HepG2 (cell line): Measurements from ENCODE around the gene NRL. TPM values are rescaled to one million over a fixed set of nuclear protein-coding genes. Genes with fewer than 3 reads are reported as not detected.

ENCODE experiments used
- FOXA3 ChIP-seq: IDR thresholded peaks from 2 replicates; pipeline ENCODE4 v1.6.1; 2016; ENCODE audit warnings: missing genetic modification reagents, missing compliant biosample characterization
- ISX ChIP-seq: sonication (generic); formaldehyde crosslinking; conservative IDR thresholded peaks from 2 replicates; pipeline ENCODE4 v1.5.0; 2020; ENCODE audit warnings: missing genetic modification reagents
- KDM6A ChIP-seq: IDR thresholded peaks from 2 replicates; pipeline ENCODE4 v1.6.1; 2016; ENCODE audit warnings: low read depth
- NCOA2 ChIP-seq: sonication (generic); formaldehyde crosslinking; IDR thresholded peaks from 2 replicates; pipeline ENCODE4 v1.8.0; 2022; ENCODE audit warnings: inconsistent platforms
- RFX1 ChIP-seq: fragments of 450-650 bp; IDR thresholded peaks from 2 replicates; pipeline ENCODE4 v1.6.1; 2017
- RFXANK ChIP-seq: IDR thresholded peaks from 2 replicates; pipeline ENCODE4 v1.6.1; 2016
- SIX1 ChIP-seq: sonication (generic); formaldehyde crosslinking; IDR thresholded peaks from 2 replicates; pipeline ENCODE4 v1.4.0; 2020; ENCODE audit warnings: missing genetic modification reagents, borderline replicate concordance
- SNAPC2 ChIP-seq: sonication (generic); formaldehyde crosslinking; IDR thresholded peaks from 2 replicates; pipeline ENCODE4 v1.8.1; 2022; ENCODE audit warnings: mild to moderate bottlenecking, missing genetic modification reagents
- SP5 ChIP-seq: IDR thresholded peaks from 2 replicates; pipeline ENCODE4 v1.6.1; 2016; ENCODE audit warnings: low read depth, borderline replicate concordance
- SRSF1 ChIP-seq: fragments of 200-400 bp; formaldehyde crosslinking; optimal IDR thresholded peaks from 2 replicates; pipeline ENCODE3; 2017; ENCODE audit warnings: mild to moderate bottlenecking, low read depth, low read length, moderate library complexity
- SRSF9 ChIP-seq: fragments of 200-400 bp; formaldehyde crosslinking; IDR thresholded peaks from 2 replicates; pipeline ENCODE4 v1.6.1; 2018; ENCODE audit warnings: borderline replicate concordance, mild to moderate bottlenecking, low read depth, low read length; ENCODE audit not compliant: insufficient read depth, poor library complexity, severe bottlenecking
- TAF1 ChIP-seq: sonication (generic); formaldehyde crosslinking; IDR thresholded peaks from 2 replicates; pipeline ENCODE4 v1.4.0; 2020; ENCODE audit warnings: missing genetic modification reagents
- ZNF12 ChIP-seq: sonication (generic); formaldehyde crosslinking; IDR thresholded peaks from 2 replicates; pipeline ENCODE4 v1.5.0; 2020; ENCODE audit warnings: missing genetic modification reagents
- ZNF292 ChIP-seq: sonication (generic); formaldehyde crosslinking; IDR thresholded peaks from 2 replicates; pipeline ENCODE4 v1.8.1; 2022; ENCODE audit warnings: mild to moderate bottlenecking, low read depth, missing genetic modification reagents, borderline replicate concordance
- ZNF33A ChIP-seq: sonication (generic); formaldehyde crosslinking; IDR thresholded peaks from 2 replicates; pipeline ENCODE4 v1.5.1; 2020; ENCODE audit warnings: missing genetic modification reagents, mild to moderate bottlenecking, moderate library complexity, borderline replicate concordance
- ZNF451 ChIP-seq: sonication (generic); formaldehyde crosslinking; IDR thresholded peaks from 2 replicates; pipeline ENCODE4 v1.5.0; 2020; ENCODE audit warnings: mild to moderate bottlenecking, missing genetic modification reagents
- ZNF616 ChIP-seq: sonication (generic); formaldehyde crosslinking; IDR thresholded peaks from 2 replicates; pipeline ENCODE4 v1.5.0; 2020; ENCODE audit warnings: low read depth, mild to moderate bottlenecking, missing genetic modification reagents
- ZNF761 ChIP-seq: sonication (generic); formaldehyde crosslinking; conservative IDR thresholded peaks from 2 replicates; pipeline ENCODE4 v1.4.0; 2020; ENCODE audit warnings: mild to moderate bottlenecking, missing genetic modification reagents
- ZNF768 ChIP-seq: sonication (generic); formaldehyde crosslinking; IDR thresholded peaks from 2 replicates; pipeline ENCODE4 v1.4.0; 2020; ENCODE audit warnings: missing genetic modification reagents
- polyA plus RNA-seq, 8 experiments: library from polyadenylated mRNA; depleted of rRNA in 3 of 8; stranded (reverse) in 7 of 8; unstranded in 1 of 8; fragments of >200 nt; fragmentation: Illumina TruSeq in 4 of 8; extraction: Trizol in 4 of 8; gene quantifications; 2 replicates each; pipeline versions ENCODE4 v1.2.1 to v1.2.3, GENCODE V29; 2011 to 2016; ENCODE audit warnings: low read depth in 4 of 8, missing spikeins in 1 of 8, mixed read lengths in 1 of 8; ENCODE audit not compliant: insufficient read depth in 1 of 8
- total RNA-seq, 5 experiments: library from RNA; depleted of rRNA; stranded (reverse); fragments of >200 nt; fragmentation: Illumina TruSeq; extraction: Trizol; gene quantifications; 2 replicates each; pipeline ENCODE4 v1.2.3, GENCODE V29; 2016; ENCODE audit warnings: low read depth in 1 of 5
- TF ChIP-seq, protein P1 (sequence below): sonication (generic); formaldehyde crosslinking; IDR thresholded peaks from 2 replicates; pipeline ENCODE4 v1.8.1; 2023; ENCODE audit warnings: missing genetic modification reagents, mild to moderate bottlenecking, borderline replicate concordance
- TF ChIP-seq, protein P2 (sequence below): sonication (generic); formaldehyde crosslinking; IDR thresholded peaks from 2 replicates; pipeline ENCODE4 v1.5.1; 2020; ENCODE audit warnings: missing genetic modification reagents, mild to moderate bottlenecking, borderline replicate concordance
- TF ChIP-seq, protein P3 (sequence below): sonication (generic); formaldehyde crosslinking; IDR thresholded peaks from 2 replicates; pipeline ENCODE4 v1.4.0; 2020; ENCODE audit warnings: missing genetic modification reagents, borderline replicate concordance
- TF ChIP-seq, protein P4 (sequence below): sonication (generic); formaldehyde crosslinking; IDR thresholded peaks from 2 replicates; pipeline ENCODE4 v1.4.0; 2020; ENCODE audit warnings: mild to moderate bottlenecking, missing genetic modification reagents
- TF ChIP-seq, protein P5 (sequence below): sonication (generic); formaldehyde crosslinking; IDR thresholded peaks from 2 replicates; pipeline ENCODE4 v1.8.0; 2022; ENCODE audit warnings: mild to moderate bottlenecking, missing genetic modification reagents

The NRL gene
- total and polyA plus RNA-seq, 2 of the 13 experiments (the other 11 are each of a cell fraction or from before 2014, with no cell fraction given), result 2.5 to 4.7 TPM

DNA sequence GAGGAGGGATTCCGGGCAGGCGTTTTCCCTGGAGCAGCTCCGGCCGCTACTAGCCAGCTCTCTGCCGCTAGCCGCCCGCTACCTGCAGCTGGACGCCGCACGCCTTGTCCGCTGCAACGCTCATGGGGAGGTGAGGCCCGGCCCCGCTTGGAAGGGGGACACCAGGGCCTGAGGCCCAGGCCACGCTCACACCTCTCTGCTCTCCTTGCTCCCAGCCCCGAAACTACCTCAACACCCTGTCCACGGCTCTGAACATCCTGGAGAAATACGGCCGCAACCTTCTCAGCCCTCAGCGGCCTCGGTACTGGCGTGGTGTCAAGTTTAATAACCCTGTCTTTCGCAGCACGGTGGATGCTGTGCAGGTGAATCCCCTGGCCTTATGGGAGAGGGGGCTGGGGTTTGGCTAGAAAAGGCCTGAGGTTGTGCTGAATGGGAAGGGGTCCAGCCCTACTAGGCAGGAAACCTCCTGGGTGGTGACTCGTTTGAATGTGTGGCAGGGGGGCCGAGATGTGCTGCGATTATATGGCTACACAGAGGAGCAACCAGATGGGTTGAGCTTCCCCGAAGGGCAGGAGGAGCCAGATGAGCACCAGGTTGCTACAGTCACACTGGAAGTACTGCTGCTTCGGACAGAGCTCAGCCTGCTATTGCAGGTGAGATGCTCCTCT, 33.1 kb upstream of the NRL start (continued):
- TF ChIP-seq ZNF768 (CRISPR knock-in tag) (peak; percentile 53; the same call in 1 of the 2 replicates), SNAPC2 (CRISPR knock-in tag) (no peak; the same call in 1 of the 2 replicates), ZNF761 (CRISPR knock-in tag) (peak; percentile 75; the same call in 1 of the 2 replicates), SRSF9 (no peak), ZNF12 (CRISPR knock-in tag) (peak; percentile 49; the same call in 1 of the 2 replicates), RFX1 (no peak), SIX1 (CRISPR knock-in tag) (no peak), SP5 (CRISPR knock-in tag) (no peak), NCOA2 (peak; percentile 4; the same call in 1 of the 2 replicates), ZNF451 (CRISPR knock-in tag) (peak; percentile 42; the same call in 1 of the 2 replicates), ZNF33A (no peak), TAF1 (peak; percentile 26), SRSF1 (no peak), ISX (CRISPR knock-in tag) (no peak), ZNF616 (CRISPR knock-in tag) (no peak), FOXA3 (CRISPR knock-in tag) (no peak), RFXANK (CRISPR knock-in tag) (no peak), ZNF292 (peak; percentile 48; the same call in 1 of the 2 replicates), KDM6A (CRISPR knock-in tag) (no peak)
- TF ChIP-seq, protein P1, sequence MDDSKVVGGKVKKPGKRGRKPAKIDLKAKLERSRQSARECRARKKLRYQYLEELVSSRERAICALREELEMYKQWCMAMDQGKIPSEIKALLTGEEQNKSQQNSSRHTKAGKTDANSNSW (CRISPR knock-in tag), result peak; percentile 37; the same call in 1 of the 2 replicates
- TF ChIP-seq, protein P2, sequence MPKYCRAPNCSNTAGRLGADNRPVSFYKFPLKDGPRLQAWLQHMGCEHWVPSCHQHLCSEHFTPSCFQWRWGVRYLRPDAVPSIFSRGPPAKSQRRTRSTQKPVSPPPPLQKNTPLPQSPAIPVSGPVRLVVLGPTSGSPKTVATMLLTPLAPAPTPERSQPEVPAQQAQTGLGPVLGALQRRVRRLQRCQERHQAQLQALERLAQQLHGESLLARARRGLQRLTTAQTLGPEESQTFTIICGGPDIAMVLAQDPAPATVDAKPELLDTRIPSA (CRISPR knock-in tag), result no peak
- TF ChIP-seq, protein P3, sequence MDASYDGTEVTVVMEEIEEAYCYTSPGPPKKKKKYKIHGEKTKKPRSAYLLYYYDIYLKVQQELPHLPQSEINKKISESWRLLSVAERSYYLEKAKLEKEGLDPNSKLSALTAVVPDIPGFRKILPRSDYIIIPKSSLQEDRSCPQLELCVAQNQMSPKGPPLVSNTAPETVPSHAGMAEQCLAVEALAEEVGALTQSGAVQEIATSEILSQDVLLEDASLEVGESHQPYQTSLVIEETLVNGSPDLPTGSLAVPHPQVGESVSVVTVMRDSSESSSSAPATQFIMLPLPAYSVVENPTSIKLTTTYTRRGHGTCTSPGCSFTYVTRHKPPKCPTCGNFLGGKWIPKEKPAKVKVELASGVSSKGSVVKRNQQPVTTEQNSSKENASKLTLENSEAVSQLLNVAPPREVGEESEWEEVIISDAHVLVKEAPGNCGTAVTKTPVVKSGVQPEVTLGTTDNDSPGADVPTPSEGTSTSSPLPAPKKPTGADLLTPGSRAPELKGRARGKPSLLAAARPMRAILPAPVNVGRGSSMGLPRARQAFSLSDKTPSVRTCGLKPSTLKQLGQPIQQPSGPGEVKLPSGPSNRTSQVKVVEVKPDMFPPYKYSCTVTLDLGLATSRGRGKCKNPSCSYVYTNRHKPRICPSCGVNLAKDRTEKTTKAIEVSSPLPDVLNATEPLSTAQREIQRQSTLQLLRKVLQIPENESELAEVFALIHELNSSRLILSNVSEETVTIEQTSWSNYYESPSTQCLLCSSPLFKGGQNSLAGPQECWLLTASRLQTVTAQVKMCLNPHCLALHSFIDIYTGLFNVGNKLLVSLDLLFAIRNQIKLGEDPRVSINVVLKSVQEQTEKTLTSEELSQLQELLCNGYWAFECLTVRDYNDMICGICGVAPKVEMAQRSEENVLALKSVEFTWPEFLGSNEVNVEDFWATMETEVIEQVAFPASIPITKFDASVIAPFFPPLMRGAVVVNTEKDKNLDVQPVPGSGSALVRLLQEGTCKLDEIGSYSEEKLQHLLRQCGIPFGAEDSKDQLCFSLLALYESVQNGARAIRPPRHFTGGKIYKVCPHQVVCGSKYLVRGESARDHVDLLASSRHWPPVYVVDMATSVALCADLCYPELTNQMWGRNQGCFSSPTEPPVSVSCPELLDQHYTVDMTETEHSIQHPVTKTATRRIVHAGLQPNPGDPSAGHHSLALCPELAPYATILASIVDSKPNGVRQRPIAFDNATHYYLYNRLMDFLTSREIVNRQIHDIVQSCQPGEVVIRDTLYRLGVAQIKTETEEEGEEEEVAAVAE (CRISPR knock-in tag), result no peak
- TF ChIP-seq, protein P4, sequence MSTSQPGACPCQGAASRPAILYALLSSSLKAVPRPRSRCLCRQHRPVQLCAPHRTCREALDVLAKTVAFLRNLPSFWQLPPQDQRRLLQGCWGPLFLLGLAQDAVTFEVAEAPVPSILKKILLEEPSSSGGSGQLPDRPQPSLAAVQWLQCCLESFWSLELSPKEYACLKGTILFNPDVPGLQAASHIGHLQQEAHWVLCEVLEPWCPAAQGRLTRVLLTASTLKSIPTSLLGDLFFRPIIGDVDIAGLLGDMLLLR (CRISPR knock-in tag), result no peak; the same call in 1 of the 2 replicates
- TF ChIP-seq, protein P5, sequence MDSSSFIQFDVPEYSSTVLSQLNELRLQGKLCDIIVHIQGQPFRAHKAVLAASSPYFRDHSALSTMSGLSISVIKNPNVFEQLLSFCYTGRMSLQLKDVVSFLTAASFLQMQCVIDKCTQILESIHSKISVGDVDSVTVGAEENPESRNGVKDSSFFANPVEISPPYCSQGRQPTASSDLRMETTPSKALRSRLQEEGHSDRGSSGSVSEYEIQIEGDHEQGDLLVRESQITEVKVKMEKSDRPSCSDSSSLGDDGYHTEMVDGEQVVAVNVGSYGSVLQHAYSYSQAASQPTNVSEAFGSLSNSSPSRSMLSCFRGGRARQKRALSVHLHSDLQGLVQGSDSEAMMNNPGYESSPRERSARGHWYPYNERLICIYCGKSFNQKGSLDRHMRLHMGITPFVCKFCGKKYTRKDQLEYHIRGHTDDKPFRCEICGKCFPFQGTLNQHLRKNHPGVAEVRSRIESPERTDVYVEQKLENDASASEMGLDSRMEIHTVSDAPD, result peak; percentile 56; the same call in 1 of the 2 replicates
